Astrocyte (in vitro differentiated cells and primary cell): ENCODE data around the gene CACNA1C.

ENCODE experiments used
- EZH2 ChIP-seq: IDR thresholded peaks from 2 replicates; pipeline ENCODE4 v1.6.1; 2012; ENCODE audit warnings: mild to moderate bottlenecking, low read length, inconsistent platforms; ENCODE audit not compliant: insufficient read depth
- TF ChIP-seq, protein P1 (sequence below): IDR thresholded peaks from 2 replicates; pipeline ENCODE4 v1.5.1; 2011; ENCODE audit warnings: low read depth, mild to moderate bottlenecking, inconsistent platforms, low read length, moderate library complexity; ENCODE audit not compliant: insufficient read depth

- TF ChIP-seq, protein P1, sequence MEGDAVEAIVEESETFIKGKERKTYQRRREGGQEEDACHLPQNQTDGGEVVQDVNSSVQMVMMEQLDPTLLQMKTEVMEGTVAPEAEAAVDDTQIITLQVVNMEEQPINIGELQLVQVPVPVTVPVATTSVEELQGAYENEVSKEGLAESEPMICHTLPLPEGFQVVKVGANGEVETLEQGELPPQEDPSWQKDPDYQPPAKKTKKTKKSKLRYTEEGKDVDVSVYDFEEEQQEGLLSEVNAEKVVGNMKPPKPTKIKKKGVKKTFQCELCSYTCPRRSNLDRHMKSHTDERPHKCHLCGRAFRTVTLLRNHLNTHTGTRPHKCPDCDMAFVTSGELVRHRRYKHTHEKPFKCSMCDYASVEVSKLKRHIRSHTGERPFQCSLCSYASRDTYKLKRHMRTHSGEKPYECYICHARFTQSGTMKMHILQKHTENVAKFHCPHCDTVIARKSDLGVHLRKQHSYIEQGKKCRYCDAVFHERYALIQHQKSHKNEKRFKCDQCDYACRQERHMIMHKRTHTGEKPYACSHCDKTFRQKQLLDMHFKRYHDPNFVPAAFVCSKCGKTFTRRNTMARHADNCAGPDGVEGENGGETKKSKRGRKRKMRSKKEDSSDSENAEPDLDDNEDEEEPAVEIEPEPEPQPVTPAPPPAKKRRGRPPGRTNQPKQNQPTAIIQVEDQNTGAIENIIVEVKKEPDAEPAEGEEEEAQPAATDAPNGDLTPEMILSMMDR: no peak
- TF ChIP-seq EZH2: no peak
Observed at GRCh38 chr12:2262449-2262848, 209.7 kb downstream of the CACNA1C start.
